Endothelial cell of umbilical vein (primary cell): ENCODE results near the gene ATXN7L1. TPM values are rescaled to one million over a fixed set of nuclear protein-coding genes. Genes with fewer than 3 reads are reported as not detected.

Experiments used
- BruUV-seq: library from RNA; stranded (reverse); fragments of 400-500 nt; replicated peaks from 2 replicates; lab custom pipeline; 2021; lab: Mats Ljungman, UMichigan
- CTCF ChIA-PET: fragments of 300-600, 350-600 bp; sonication (Branson Sonifier 250); formaldehyde crosslinking; loops from one replicate; lab custom pipeline; 2021; ENCODE audit warnings: antibody characterized with exemption, inconsistent platforms; lab: Charles Lee
- POLR2A ChIA-PET: fragments of 300-600, 350-600 bp; sonication (Branson Sonifier 250); formaldehyde crosslinking; loops from one replicate; lab custom pipeline; 2021; ENCODE audit warnings: antibody characterized with exemption, inconsistent platforms; lab: Charles Lee
- DNase-seq: peaks from one replicate; pipeline ENCODE4 v3.0.0-alpha.2; 2011; ENCODE audit warnings: low read depth, low spot score
- FAIRE-seq: peaks from 2 replicates; lab custom pipeline; 2011; peaks lifted over from hg19 to GRCh38; lab: Jason Lieb, UNC
- H2AFZ ChIP-seq: 2 replicates; pipeline ENCODE4 v1.6.0; 2012; ENCODE audit warnings: low read depth, low read length, control low read depth, inconsistent platforms
- H3K27ac ChIP-seq: 2 replicates; pipeline ENCODE4 v1.5.1; 2011; ENCODE audit warnings: low read depth, mild to moderate bottlenecking, control low read depth, low read length, moderate library complexity; ENCODE audit not compliant: insufficient read depth
- H3K27me3 ChIP-seq, 2 experiments: 2 replicates each; pipeline versions ENCODE4 v1.6.0 to v1.6.1; 2011; ENCODE audit warnings: low read length in 2 of 2, mixed read lengths in 1 of 2; ENCODE audit not compliant: control insufficient read depth in 2 of 2, insufficient read depth in 2 of 2
- H3K36me3 ChIP-seq, 2 experiments: 2 replicates in 1 of 2; 3 replicates in 1 of 2; pipeline ENCODE4 v1.5.1; 2011; ENCODE audit warnings: low read length in 2 of 2, mild to moderate bottlenecking in 1 of 2, moderate library complexity in 1 of 2; ENCODE audit not compliant: control insufficient read depth in 2 of 2, insufficient read depth in 2 of 2; ENCODE audit errors: extremely low read depth in 1 of 2
- H3K4me1 ChIP-seq: 3 replicates; pipeline ENCODE4 v1.5.1; 2011; ENCODE audit warnings: mild to moderate bottlenecking, low read length; ENCODE audit not compliant: control insufficient read depth, insufficient read depth; ENCODE audit errors: extremely low read depth
- H3K4me2 ChIP-seq: 2 replicates; pipeline ENCODE4 v1.6.1; 2011; ENCODE audit warnings: low read length, control low read depth, mixed read lengths; ENCODE audit not compliant: insufficient read depth
- H3K4me3 ChIP-seq, 3 experiments: fragments of 200-600 bp in 1 of 3; sonication (generic), shearing (Covaris generic) in 1 of 3; replicated peaks in 1 of 3; 2 replicates each; pipeline ENCODE4 v1.5.1; 2011 to 2016; ENCODE audit warnings: control low read depth in 3 of 3, low read length in 3 of 3, mild to moderate bottlenecking in 2 of 3, inconsistent platforms in 1 of 3, low read depth in 1 of 3, moderate library complexity in 1 of 3; ENCODE audit not compliant: insufficient read depth in 1 of 3
- H3K79me2 ChIP-seq: 2 replicates; pipeline ENCODE4 v1.6.0; 2012; ENCODE audit warnings: low read length, inconsistent platforms; ENCODE audit not compliant: control insufficient read depth, insufficient read depth
- H3K9ac ChIP-seq: replicated peaks from 2 replicates; pipeline ENCODE3; 2011; ENCODE audit warnings: low read length, control low read depth; ENCODE audit not compliant: insufficient read depth; ENCODE audit errors: extremely low read depth
- H3K9me1 ChIP-seq: replicated peaks from 3 replicates; pipeline ENCODE4 v1.6.0; 2011; ENCODE audit warnings: mild to moderate bottlenecking, low read length; ENCODE audit not compliant: control insufficient read depth, insufficient read depth; ENCODE audit errors: extremely low read depth
- H3K9me3 ChIP-seq: replicated peaks from 2 replicates; pipeline ENCODE4 v1.5.1; 2012; ENCODE audit warnings: low read length, inconsistent platforms; ENCODE audit not compliant: control insufficient read depth, insufficient read depth
- H4K20me1 ChIP-seq: replicated peaks from 2 replicates; pipeline ENCODE3; 2011; ENCODE audit warnings: mild to moderate bottlenecking, low read length; ENCODE audit not compliant: control insufficient read depth, insufficient read depth; ENCODE audit errors: extremely low read depth
- CTCF ChIP-seq, 2 donors: IDR thresholded peaks; 1 replicate in 1 of 2; 2 replicates in 1 of 2; pipeline ENCODE4 v1.5.1; 2011; ENCODE audit warnings: low read length in 2 of 2, mild to moderate bottlenecking in 2 of 2, moderate library complexity in 2 of 2, control low read depth in 1 of 2, inconsistent platforms in 1 of 2, low read depth in 1 of 2; ENCODE audit not compliant: insufficient read depth in 1 of 2; ENCODE audit errors: extremely low read depth in 1 of 2
- EZH2 ChIP-seq: IDR thresholded peaks from 2 replicates; pipeline ENCODE4 v1.6.1; 2012; ENCODE audit warnings: borderline replicate concordance, low read depth, mild to moderate bottlenecking, moderate library complexity, low read length, inconsistent platforms; ENCODE audit not compliant: severe bottlenecking
- FOS ChIP-seq: IDR thresholded peaks from 2 replicates; pipeline ENCODE4 v1.6.1; 2011; ENCODE audit warnings: mild to moderate bottlenecking, low read length, moderate library complexity, borderline replicate concordance; ENCODE audit not compliant: insufficient read depth
- GATA2 ChIP-seq: IDR thresholded peaks from 2 replicates; pipeline ENCODE4 v1.7.0; 2011; ENCODE audit warnings: low read depth, mild to moderate bottlenecking, moderate library complexity, mixed read lengths, low read length; ENCODE audit not compliant: insufficient read length, insufficient read depth
- JUN ChIP-seq: IDR thresholded peaks from 2 replicates; pipeline ENCODE4 v1.6.1; 2011; ENCODE audit warnings: borderline replicate concordance, low read depth; ENCODE audit not compliant: insufficient read length, insufficient read depth
- MAX ChIP-seq: IDR thresholded peaks from 2 replicates; pipeline ENCODE4 v1.6.1; 2011; ENCODE audit not compliant: insufficient read depth, insufficient read length
- MYC ChIP-seq: IDR thresholded peaks from one replicate; pipeline ENCODE4 v1.6.1; 2011; ENCODE audit warnings: mild to moderate bottlenecking, low read depth, low read length
- POLR2A ChIP-seq: IDR thresholded peaks from 2 replicates; pipeline ENCODE4 v1.6.1; 2012; ENCODE audit warnings: low read depth, mild to moderate bottlenecking, control low read depth, low read length
- POLR2AphosphoS5 ChIP-seq: IDR thresholded peaks from 2 replicates; pipeline ENCODE4 v1.6.1; 2012; ENCODE audit warnings: low read depth, mild to moderate bottlenecking, control low read depth, low read length, moderate library complexity; ENCODE audit not compliant: insufficient read depth
- dilution Hi-C: fragments of 300-500 bp; cut with MboI; formaldehyde crosslinking; loops from one replicate; pipeline ENCODE4 v1.15.0; 2019; ENCODE audit warnings: low sequenced_read_pairs; ENCODE audit not compliant: extremely low pct_ligation_motif_present
- intact Hi-C: fragments of 100-400 bp; cut with micrococcal nuclease; formaldehyde crosslinking; loops from one replicate; pipeline ENCODE4 v1.10.0; 2022
- polyA plus RNA-seq, 4 experiments: library from polyadenylated mRNA; depleted of rRNA in 3 of 4; stranded (reverse) in 3 of 4; unstranded in 1 of 4; fragments of >200 nt; gene quantifications; 2 replicates each; pipeline versions ENCODE4 v1.2.1 to v1.2.3, GENCODE V29; 2011 to 2012; ENCODE audit warnings: missing spikeins in 1 of 4
- total RNA-seq: library from RNA; stranded (reverse); gene quantifications from 2 replicates; pipeline ENCODE4 v1.2.3, GENCODE V29; 2021

ATXN7L1 gene
- total and polyA plus RNA-seq, 2 donors (not counting 3 experiments of a cell fraction or from before 2014, with no cell fraction given): 4.6 to 15.6 TPM

- Histone ChIP-seq H3K4me1 (no peaks in the 10 kb centered on the region), H3K9me1 (no peaks in the 10 kb centered on the region), H2AFZ (no peak overlapping the region), H3K9ac (no peak overlapping the region), H3K79me2 (no peaks in the 10 kb centered on the region), H4K20me1 (no peaks in the 10 kb centered on the region), H3K4me3 (no peak overlapping the region), H3K36me3 (no peaks in the 10 kb centered on the region), H3K4me2 (no peak overlapping the region), H3K27me3 (peaks cover 0 to 5% of the 10 kb centered on the region in 2 experiments), H3K27ac (no peak overlapping the region), H3K9me3 (no peaks in the 10 kb centered on the region)
- intact Hi-C loops (no loop called here), dilution Hi-C loops (no loop called here)
- no TSS peak for BruUV-seq
- TF ChIP-seq POLR2AphosphoS5: no peak
- no peak for TF ChIP-seq JUN
- TF ChIP-seq MAX: no peak
- no peak for TF ChIP-seq EZH2
- TF ChIP-seq GATA2: no peak
- TF ChIP-seq MYC: no peak
- TF ChIP-seq POLR2A: no peak
- no peak for TF ChIP-seq CTCF (IDR thresholded peaks at IDR 0.05; ENCODE audit: extremely low read depth in 1 of 2, insufficient read depth in 1 of 2, low read depth in 1 of 2, low read length in 2 of 2)
- no peak for TF ChIP-seq FOS
- FAIRE-seq: no peak
- ChIA-PET CTCF (no interaction called here), POLR2A (no interaction called here)
- no peak for DNase-seq
These were observed 27.7 kb upstream of the ATXN7L1 start for GRCh38 chr7:105904064-105904463.
